Activated T-helper 1 cell treated with anti-CD3 and anti-CD28 coated beads, Interleukin-12 subunit alpha, Interleukin-12 subunit beta, Interleukin-2, Interleukin-4 antibody, amounts not matched to agents 30 ng/mL and 10 ng/mL and 1 ng/mL, durations not matched to agents 14 hours and 24 hours and 36 hours (primary cell): ENCODE measurements around the gene NUDCD3. TPM values are rescaled to one million over a fixed set of nuclear protein-coding genes. Genes with fewer than 3 reads are reported as not detected.
"Not testable (repeated sequence)": the region's sequence is repeated elsewhere in the genome, so short reads cannot be mapped to it uniquely, and the experiment has no call there.

Experiments used
- DNase-seq: peaks from one replicate; pipeline ENCODE4 v3.0.0; 2021; ENCODE audit warnings: low spot score
- H3K27ac Mint-ChIP-seq: one replicate; pipeline ENCODE4 v1.8.0; 2021; ENCODE audit warnings: mild to moderate bottlenecking, mixed read lengths
- H3K27me3 Mint-ChIP-seq: one replicate; pipeline ENCODE4 v1.8.0; 2022; ENCODE audit warnings: mild to moderate bottlenecking, moderate library complexity, mixed read lengths; ENCODE audit not compliant: insufficient read depth
- H3K36me3 Mint-ChIP-seq: one replicate; pipeline ENCODE4 v1.8.0; 2021; ENCODE audit warnings: low read depth, mixed read lengths
- H3K4me1 Mint-ChIP-seq: one replicate; pipeline ENCODE4 v1.8.0; 2021; ENCODE audit warnings: low read depth, mixed read lengths
- H3K4me3 Mint-ChIP-seq: one replicate; pipeline ENCODE4 v1.8.0; 2021; ENCODE audit warnings: mild to moderate bottlenecking, moderate library complexity, mixed read lengths
- H3K9me3 Mint-ChIP-seq: one replicate; pipeline ENCODE4 v1.8.0; 2021; ENCODE audit warnings: mixed read lengths
- intact Hi-C: fragments of 100-400 bp; cut with micrococcal nuclease; formaldehyde crosslinking; loops from one replicate; pipeline ENCODE4 v1.15.1; 2024
- total RNA-seq: library from RNA; stranded (reverse); gene quantifications from 2 replicates; pipeline ENCODE4 v1.2.3, GENCODE V29; 2022

The NUDCD3 gene
- total RNA-seq, 1 donor from 2014 or later: 83.1 TPM

GRCh38 chr7:44447874-44448425 is 42.5 kb downstream of the NUDCD3 start:
- intact Hi-C loops: no loop called here

GRCh38 chr7:44445986-44446671 is 44.3 kb downstream of the NUDCD3 start:
- intact Hi-C loops: no loop called here
- Mint-ChIP-seq H3K36me3 (peaks cover 47% of the 10 kb centered on the region), H3K27me3 (no peaks in the 10 kb centered on the region), H3K4me3 (no peak overlapping the region), H3K4me1 (peaks cover 24% of the 10 kb centered on the region), H3K27ac (no peak overlapping the region), H3K9me3 (peaks cover 9% of the 10 kb centered on the region)
- no peak for DNase-seq

More at GRCh38 chr7:44447874-44448425, 42.5 kb downstream of the NUDCD3 start:
- Mint-ChIP-seq H3K4me1 (peaks cover 32% of the 10 kb centered on the region), H3K4me3 (no peak overlapping the region), H3K27ac (no peak overlapping the region), H3K36me3 (peaks cover 53% of the 10 kb centered on the region), H3K27me3 (no peaks in the 10 kb centered on the region), H3K9me3 (peaks cover 9% of the 10 kb centered on the region)
- DNase-seq: no peak

GRCh38 chr7:44441079-44441478 is 49.4 kb downstream of the NUDCD3 start:
- Mint-ChIP-seq H3K9me3 (peaks cover 9% of the 10 kb centered on the region), H3K4me3 (no peak overlapping the region), H3K27ac (no peak overlapping the region), H3K27me3 (no peaks in the 10 kb centered on the region), H3K36me3 (peaks cover 30% of the 10 kb centered on the region), H3K4me1 (peaks cover 12% of the 10 kb centered on the region)
- intact Hi-C loops: no loop called here
- DNase-seq: no peak

- peaks cover 9% of the 10 kb centered on the region for H3K9me3 Mint-ChIP-seq
- H3K4me1 Mint-ChIP-seq: peaks cover 17% of the 10 kb centered on the region
- intact Hi-C loops: no loop called here
- no peak overlapping the region for H3K4me3 Mint-ChIP-seq
- H3K27ac Mint-ChIP-seq: no peak overlapping the region
- peaks cover 26% of the 10 kb centered on the region for H3K36me3 Mint-ChIP-seq
- DNase-seq: no peak
- no peaks in the 10 kb centered on the region for H3K27me3 Mint-ChIP-seq
Observed at GRCh38 chr7:44440577-44441078, 49.8 kb downstream of the NUDCD3 start.

GRCh38 chr7:44439926-44440325 is 50.5 kb downstream of the NUDCD3 start:
- H3K4me1 Mint-ChIP-seq: peaks cover 20% of the 10 kb centered on the region
- no peak overlapping the region for H3K4me3 Mint-ChIP-seq
- no peaks in the 10 kb centered on the region for H3K27me3 Mint-ChIP-seq
- intact Hi-C loops: no loop called here
- no peak overlapping the region for H3K27ac Mint-ChIP-seq
- no peak for DNase-seq
- H3K9me3 Mint-ChIP-seq: peaks cover 2% of the 10 kb centered on the region
- peaks cover 19% of the 10 kb centered on the region for H3K36me3 Mint-ChIP-seq

GRCh38 chr7:44438816-44439215 is 51.6 kb downstream of the NUDCD3 start:
- H3K4me1 Mint-ChIP-seq: peaks cover 20% of the 10 kb centered on the region
- no peaks in the 10 kb centered on the region for H3K9me3 Mint-ChIP-seq
- H3K36me3 Mint-ChIP-seq: peaks cover 16% of the 10 kb centered on the region
- intact Hi-C loops: no loop called here
- no peak for DNase-seq
- H3K4me3 Mint-ChIP-seq: no peak overlapping the region
- no peaks in the 10 kb centered on the region for H3K27me3 Mint-ChIP-seq
- peak overlapping the region; percentile 58 for H3K27ac Mint-ChIP-seq

- Mint-ChIP-seq H3K27me3 (no peaks in the 10 kb centered on the region), H3K27ac (peak overlapping the region; percentile 31), H3K4me3 (no peak overlapping the region), H3K4me1 (peaks cover 25% of the 10 kb centered on the region), H3K36me3 (peaks cover 14% of the 10 kb centered on the region), H3K9me3 (no peaks in the 10 kb centered on the region)
- intact Hi-C loops: no loop called here
- no peak for DNase-seq
Observed at GRCh38 chr7:44434201-44434600, 56.3 kb downstream of the NUDCD3 start.

- H3K4me1 Mint-ChIP-seq: peaks cover 25% of the 10 kb centered on the region
- peaks cover 11% of the 10 kb centered on the region for H3K36me3 Mint-ChIP-seq
- no peak for DNase-seq
- H3K4me3 Mint-ChIP-seq: no peak overlapping the region
- no peaks in the 10 kb centered on the region for H3K27me3 Mint-ChIP-seq
- no peaks in the 10 kb centered on the region for H3K9me3 Mint-ChIP-seq
- intact Hi-C loops: no loop called here
- no peak overlapping the region for H3K27ac Mint-ChIP-seq
Observed at GRCh38 chr7:44433255-44434022, 57.0 kb downstream of the NUDCD3 start.

- Mint-ChIP-seq H3K27me3 (no peaks in the 10 kb centered on the region), H3K4me1 (peaks cover 25% of the 10 kb centered on the region), H3K27ac (peak overlapping the region; percentile 20), H3K36me3 (peaks cover 11% of the 10 kb centered on the region), H3K4me3 (no peak overlapping the region), H3K9me3 (no peaks in the 10 kb centered on the region)
- intact Hi-C loops: no loop called here
- DNase-seq: no peak
Observed at GRCh38 chr7:44432381-44432977, 58.0 kb downstream of the NUDCD3 start.

- intact Hi-C loops: loop anchor here (1.0 kb wide), 1 partner anchor 46 kb away; no protein-coding TSS in a partner anchor
- DNase-seq: no peak
- Mint-ChIP-seq H3K9me3 (no peaks in the 10 kb centered on the region), H3K4me1 (peaks cover 13% of the 10 kb centered on the region), H3K4me3 (no peak overlapping the region), H3K27me3 (no peaks in the 10 kb centered on the region), H3K36me3 (peaks cover 17% of the 10 kb centered on the region), H3K27ac (no peak overlapping the region)
Observed at GRCh38 chr7:44431091-44431608, 59.3 kb downstream of the NUDCD3 start.

- Mint-ChIP-seq H3K9me3 (no peaks in the 10 kb centered on the region), H3K27me3 (no peaks in the 10 kb centered on the region), H3K4me3 (no peak overlapping the region), H3K36me3 (peaks cover 24% of the 10 kb centered on the region), H3K4me1 (peaks cover 5% of the 10 kb centered on the region), H3K27ac (no peak overlapping the region)
- intact Hi-C loops: no loop called here
- no peak for DNase-seq
Observed at GRCh38 chr7:44430054-44430453, 60.4 kb downstream of the NUDCD3 start.

GRCh38 chr7:44424762-44425161 is 65.7 kb downstream of the NUDCD3 start:
- H3K9me3 Mint-ChIP-seq, intact Hi-C loops, H3K4me3 Mint-ChIP-seq, H3K4me1 Mint-ChIP-seq, H3K27ac Mint-ChIP-seq, H3K27me3 Mint-ChIP-seq, DNase-seq: not testable (repeated sequence)
- peaks cover 32% of the 10 kb centered on the region for H3K36me3 Mint-ChIP-seq
